Measurements from ENCODE around the gene METTL1.
"Not testable (repeated sequence)": the region's sequence is repeated elsewhere in the genome, so short reads cannot be mapped to it uniquely, and the experiment has no call there.

METTL1 gene

GRCh38 chr12:57724003-57724935, 47.6 kb downstream of the METTL1 start:
- no peak for DNase-seq
- Mint-ChIP-seq H3K27me3 (ENCODE audit: low read depth, poor library complexity) (peaks cover 67% of the 10 kb centered on the region), H3K36me3 (ENCODE audit: low read depth) (peaks cover 26% of the 10 kb centered on the region), H3K9me3 (peaks cover 3% of the 10 kb centered on the region), H3K4me3 (no peak overlapping the region), H3K27ac (no peak overlapping the region), H3K4me1 (peaks cover 11% of the 10 kb centered on the region)
- TF ChIP-seq CTCF (IDR thresholded peaks at IDR 0.05): no peak

- Mint-ChIP-seq H3K4me3 (no peak overlapping the region), H3K27ac (no peak overlapping the region), H3K4me1 (peaks cover 11% of the 10 kb centered on the region), H3K36me3 (ENCODE audit: low read depth) (peaks cover 31% of the 10 kb centered on the region), H3K9me3 (peaks cover 3% of the 10 kb centered on the region), H3K27me3 (ENCODE audit: low read depth, poor library complexity) (peaks cover 60% of the 10 kb centered on the region)
- TF ChIP-seq CTCF (IDR thresholded peaks at IDR 0.05): no peak
- no peak for DNase-seq
These were observed 48.3 kb downstream of the METTL1 start for GRCh38 chr12:57723630-57723962.

- H3K4me3 Mint-ChIP-seq: no peak overlapping the region
- no peak overlapping the region for H3K27ac Mint-ChIP-seq
- H3K4me1 Mint-ChIP-seq: peaks cover 10% of the 10 kb centered on the region
- TF ChIP-seq CTCF (IDR thresholded peaks at IDR 0.05): no peak
- H3K27me3 Mint-ChIP-seq (ENCODE audit: low read depth, poor library complexity): peaks cover 54% of the 10 kb centered on the region
- peaks cover 35% of the 10 kb centered on the region for H3K36me3 Mint-ChIP-seq (ENCODE audit: low read depth)
- H3K9me3 Mint-ChIP-seq: peaks cover 3% of the 10 kb centered on the region
- no peak for DNase-seq
These were observed 48.9 kb downstream of the METTL1 start for GRCh38 chr12:57722716-57723629.

- H3K27me3 Mint-ChIP-seq (ENCODE audit: low read depth, poor library complexity): peaks cover 44% of the 10 kb centered on the region
- H3K4me1 Mint-ChIP-seq, H3K9me3 Mint-ChIP-seq, DNase-seq, H3K27ac Mint-ChIP-seq, H3K4me3 Mint-ChIP-seq: not testable (repeated sequence)
- peaks cover 38% of the 10 kb centered on the region for H3K36me3 Mint-ChIP-seq (ENCODE audit: low read depth)
These were observed 49.9 kb downstream of the METTL1 start for GRCh38 chr12:57721846-57722608.

- peaks cover 39% of the 10 kb centered on the region for H3K36me3 Mint-ChIP-seq (ENCODE audit: low read depth)
- no peaks in the 10 kb centered on the region for H3K9me3 Mint-ChIP-seq
- peaks cover under 1% of the 10 kb centered on the region for H3K4me1 Mint-ChIP-seq
- no peak overlapping the region for H3K4me3 Mint-ChIP-seq
- peaks cover 33% of the 10 kb centered on the region for H3K27me3 Mint-ChIP-seq (ENCODE audit: low read depth, poor library complexity)
- no peak for DNase-seq
- TF ChIP-seq CTCF (IDR thresholded peaks at IDR 0.05): no peak
- no peak overlapping the region for H3K27ac Mint-ChIP-seq
These were observed 51.0 kb downstream of the METTL1 start for GRCh38 chr12:57720606-57721595.
